ENCODE data around the gene PHF20. TPM values are rescaled to one million over a fixed set of nuclear protein-coding genes. Genes with fewer than 3 reads are reported as not detected.

The PHF20 gene
- total RNA-seq, 1 donor from 2014 or later = 40.1 TPM

GRCh38 chr20:35831971-35832370 lies 60.2 kb downstream of the PHF20 start:
- Histone ChIP-seq H3K9me3 (ENCODE audit: insufficient read depth, low read depth, low read length) (no peaks in the 10 kb centered on the region), H3K27me3 (ENCODE audit: insufficient read depth, low read length) (no peaks in the 10 kb centered on the region), H3K27ac (ENCODE audit: low read depth, low read length) (no peak overlapping the region), H3K9ac (ENCODE audit: low read length) (no peak overlapping the region), H3K79me2 (ENCODE audit: insufficient read depth, low read length) (peaks cover 13% of the 10 kb centered on the region), H3K36me3 (ENCODE audit: insufficient read depth, low read length) (no peaks in the 10 kb centered on the region), H4K20me1 (ENCODE audit: insufficient read depth, low read length) (peaks cover 9% of the 10 kb centered on the region), H3K4me2 (ENCODE audit: low read length) (no peak overlapping the region), H2AFZ (ENCODE audit: low read depth, low read length) (no peak overlapping the region), H3K4me3 (ENCODE audit: insufficient read depth, low read depth, low read length) (no peak overlapping the region), H3K4me1 (ENCODE audit: insufficient read depth, low read length) (no peaks in the 10 kb centered on the region)
- no peak for DNase-seq (ENCODE audit: low read depth)
- no peak overlapping the region for H3K27ac Mint-ChIP-seq (ENCODE audit: unreplicated experiment)
- peaks cover 6% of the 10 kb centered on the region for H3K9me3 Mint-ChIP-seq (ENCODE audit: unreplicated experiment)
- no peak overlapping the region for H3K4me3 Mint-ChIP-seq (ENCODE audit: unreplicated experiment)
- H3K27me3 Mint-ChIP-seq (ENCODE audit: low read depth, unreplicated experiment) = no peaks in the 10 kb centered on the region
- FAIRE-seq = no peak
- no peaks in the 10 kb centered on the region for H3K4me1 Mint-ChIP-seq (ENCODE audit: low read depth, unreplicated experiment)
- H3K36me3 Mint-ChIP-seq (ENCODE audit: low read depth, unreplicated experiment) = peaks cover 25% of the 10 kb centered on the region
- TF ChIP-seq CTCF (IDR thresholded peaks at IDR 0.05; ENCODE audit: insufficient read depth, low read depth, low read length) (no peak), EZH2 (IDR thresholded peaks at IDR 0.05; ENCODE audit: insufficient read depth, low read length) (no peak)

- H3K4me2 ChIP-seq (ENCODE audit: low read length) = no peak overlapping the region
- Mint-ChIP-seq H3K27ac (ENCODE audit: unreplicated experiment) (no peak overlapping the region), H3K9me3 (ENCODE audit: unreplicated experiment) (peaks cover 6% of the 10 kb centered on the region), H3K27me3 (ENCODE audit: low read depth, unreplicated experiment) (no peaks in the 10 kb centered on the region), H3K36me3 (ENCODE audit: low read depth, unreplicated experiment) (peaks cover 25% of the 10 kb centered on the region), H3K4me1 (ENCODE audit: low read depth, unreplicated experiment) (peaks cover 3% of the 10 kb centered on the region), H3K4me3 (ENCODE audit: unreplicated experiment) (no peak overlapping the region)
- H3K79me2 ChIP-seq (ENCODE audit: insufficient read depth, low read length) = peaks cover 13% of the 10 kb centered on the region
- no peak for DNase-seq (ENCODE audit: low read depth)
- no peak overlapping the region for H3K27ac ChIP-seq (ENCODE audit: low read depth, low read length)
- no peak overlapping the region for H2AFZ ChIP-seq (ENCODE audit: low read depth, low read length)
- no peaks in the 10 kb centered on the region for H3K9me3 ChIP-seq (ENCODE audit: insufficient read depth, low read depth, low read length)
- H3K27me3 ChIP-seq (ENCODE audit: insufficient read depth, low read length) = no peaks in the 10 kb centered on the region
- H3K4me1 ChIP-seq (ENCODE audit: insufficient read depth, low read length) = peaks cover 8% of the 10 kb centered on the region
- peaks cover 3% of the 10 kb centered on the region for H3K36me3 ChIP-seq (ENCODE audit: insufficient read depth, low read length)
- FAIRE-seq = no peak
- H3K9ac ChIP-seq (ENCODE audit: low read length) = no peak overlapping the region
- H3K4me3 ChIP-seq (ENCODE audit: insufficient read depth, low read depth, low read length) = no peak overlapping the region
- TF ChIP-seq EZH2 (IDR thresholded peaks at IDR 0.05; ENCODE audit: insufficient read depth, low read length) (no peak), CTCF (IDR thresholded peaks at IDR 0.05; ENCODE audit: insufficient read depth, low read depth, low read length) (no peak)
- H4K20me1 ChIP-seq (ENCODE audit: insufficient read depth, low read length) = peaks cover 18% of the 10 kb centered on the region
These were observed 61.4 kb downstream of the PHF20 start for GRCh38 chr20:35833241-35833640.

- Mint-ChIP-seq H3K27ac (ENCODE audit: unreplicated experiment) (no peak overlapping the region), H3K36me3 (ENCODE audit: low read depth, unreplicated experiment) (peaks cover 18% of the 10 kb centered on the region), H3K9me3 (ENCODE audit: unreplicated experiment) (peaks cover 7% of the 10 kb centered on the region), H3K4me3 (ENCODE audit: unreplicated experiment) (no peak overlapping the region), H3K27me3 (ENCODE audit: low read depth, unreplicated experiment) (no peaks in the 10 kb centered on the region), H3K4me1 (ENCODE audit: low read depth, unreplicated experiment) (peaks cover 3% of the 10 kb centered on the region)
- Histone ChIP-seq H4K20me1 (ENCODE audit: insufficient read depth, low read length) (peaks cover 12% of the 10 kb centered on the region), H3K27ac (ENCODE audit: low read depth, low read length) (no peak overlapping the region), H3K36me3 (ENCODE audit: insufficient read depth, low read length) (peaks cover 6% of the 10 kb centered on the region), H3K4me1 (ENCODE audit: insufficient read depth, low read length) (peaks cover 8% of the 10 kb centered on the region), H3K79me2 (ENCODE audit: insufficient read depth, low read length) (peaks cover 7% of the 10 kb centered on the region), H3K9ac (ENCODE audit: low read length) (no peak overlapping the region), H3K27me3 (ENCODE audit: insufficient read depth, low read length) (no peaks in the 10 kb centered on the region), H2AFZ (ENCODE audit: low read depth, low read length) (no peak overlapping the region), H3K4me2 (ENCODE audit: low read length) (no peak overlapping the region), H3K4me3 (ENCODE audit: insufficient read depth, low read depth, low read length) (no peak overlapping the region), H3K9me3 (ENCODE audit: insufficient read depth, low read depth, low read length) (peaks cover 3% of the 10 kb centered on the region)
- no peak for TF ChIP-seq CTCF (IDR thresholded peaks at IDR 0.05; ENCODE audit: insufficient read depth, low read depth, low read length)
- TF ChIP-seq EZH2 (IDR thresholded peaks at IDR 0.05; ENCODE audit: insufficient read depth, low read length) = no peak
- FAIRE-seq (no peak), DNase-seq (ENCODE audit: low read depth) (peak; percentile 47)
These were observed 65.9 kb downstream of the PHF20 start for GRCh38 chr20:35837577-35838195.

All from astrocyte (in vitro differentiated cells and primary cell).